Colonic mucosa (tissue), 4 donors: ENCODE data around the gene DLL1. TPM values are rescaled to one million over a fixed set of nuclear protein-coding genes. Genes with fewer than 3 reads are reported as not detected.

Experiments used
- DNase-seq: peaks from one replicate; pipeline ENCODE4 v3.0.0-alpha.2; 2020
- H3K27ac ChIP-seq: fragments of 200-600 bp; one replicate; pipeline ENCODE4 v1.8.0; 2021
- H3K27me3 ChIP-seq: fragments of 200-600 bp; one replicate; pipeline ENCODE4 v1.8.0; 2021
- H3K36me3 ChIP-seq: fragments of 200-600 bp; one replicate; pipeline ENCODE4 v1.8.0; 2021
- H3K4me1 ChIP-seq: fragments of 200-600 bp; one replicate; pipeline ENCODE4 v1.8.0; 2021; ENCODE audit warnings: mild to moderate bottlenecking
- H3K4me3 ChIP-seq: fragments of 200-600 bp; one replicate; pipeline ENCODE4 v1.8.0; 2021
- H3K9ac ChIP-seq, 2 donors: one replicate each; pipeline ENCODE4 v1.7.0; 2013; ENCODE audit warnings: control low read depth in 2 of 2, low read depth in 2 of 2, low read length in 2 of 2
- H3K9me3 ChIP-seq: fragments of 200-600 bp; one replicate; pipeline ENCODE4 v1.8.0; 2021
- CTCF ChIP-seq: fragments of 200-600 bp; IDR thresholded peaks from one replicate; pipeline ENCODE4 v1.8.0; 2022; ENCODE audit warnings: antibody characterized with exemption, mild to moderate bottlenecking
- intact Hi-C: fragments of 100-400 bp; cut with DNase I; formaldehyde crosslinking; loops from one replicate; pipeline ENCODE4 v1.14.1; 2022
- total RNA-seq, 2 donors: library from RNA; stranded (reverse); fragmentation: NEBNext Ultra II Directional in 1 of 2; extraction: Animal tissue kit (Norgen Biotek cat#: 25700) in 1 of 2; gene quantifications; one replicate each; pipeline ENCODE4 v1.2.1, GENCODE V29; 2021
- donor health status: healthy.
- donor health status: DM: no; HTN: no; CAD: no.
- donor health status: DM: no; HTN: no; CAD: no.

Gene DLL1
- total RNA-seq, 2 donors from 2014 or later = 16.1 to 26.8 TPM

GRCh38 chr6:170294298-170294730, 3.4 kb upstream of the DLL1 start:
- intact Hi-C loops = no loop called here
- peaks cover 67% of the 10 kb centered on the region for H3K27me3 ChIP-seq
- H3K4me3 ChIP-seq = no peak overlapping the region
- peaks cover 7% of the 10 kb centered on the region for H3K4me1 ChIP-seq
- DNase-seq = no peak
- no peak for TF ChIP-seq CTCF
- no peak overlapping the region for H3K27ac ChIP-seq
- no peak overlapping the region for H3K9ac ChIP-seq
- no peaks in the 10 kb centered on the region for H3K9me3 ChIP-seq
- H3K36me3 ChIP-seq = no peaks in the 10 kb centered on the region

- intact Hi-C loops = no loop called here
Measured at GRCh38 chr6:170293341-170294231, 2.7 kb upstream of the DLL1 start.

GRCh38 chr6:170292407-170293158, 1.7 kb upstream of the DLL1 start:
- Histone ChIP-seq H3K4me3 (no peak overlapping the region), H3K4me1 (peaks cover 11% of the 10 kb centered on the region), H3K9me3 (no peaks in the 10 kb centered on the region), H3K36me3 (no peaks in the 10 kb centered on the region), H3K27ac (no peak overlapping the region), H3K9ac (peak overlapping the region in 1 of 2 donors; percentile 48), H3K27me3 (peaks cover 79% of the 10 kb centered on the region)
- intact Hi-C loops = no loop called here
- no peak for TF ChIP-seq CTCF
- no peak for DNase-seq

More at GRCh38 chr6:170293341-170294231, 2.7 kb upstream of the DLL1 start:
- H3K4me3 ChIP-seq = no peak overlapping the region
- peaks cover 11% of the 10 kb centered on the region for H3K4me1 ChIP-seq
- H3K9ac ChIP-seq = peak overlapping the region in 1 of 2 donors; percentile 7
- DNase-seq = no peak
- no peaks in the 10 kb centered on the region for H3K36me3 ChIP-seq
- H3K9me3 ChIP-seq = no peaks in the 10 kb centered on the region
- peaks cover 74% of the 10 kb centered on the region for H3K27me3 ChIP-seq
- no peak for TF ChIP-seq CTCF
- H3K27ac ChIP-seq = no peak overlapping the region

- TF ChIP-seq CTCF = no peak
- Histone ChIP-seq H3K4me3 (peak overlapping the region; percentile 72), H3K36me3 (no peaks in the 10 kb centered on the region), H3K9ac (peak overlapping the region in 1 of 2 donors; percentile 48), H3K4me1 (peaks cover 11% of the 10 kb centered on the region), H3K27me3 (peaks cover 77% of the 10 kb centered on the region), H3K9me3 (no peaks in the 10 kb centered on the region), H3K27ac (peak overlapping the region; percentile 52)
- intact Hi-C loops = no loop called here
- DNase-seq = no peak
Measured at GRCh38 chr6:170292111-170292406, 1.2 kb upstream of the DLL1 start.

GRCh38 chr6:170291271-170292110, 613 bp upstream of the DLL1 start:
- H3K9me3 ChIP-seq = no peaks in the 10 kb centered on the region
- TF ChIP-seq CTCF = no peak
- H3K27ac ChIP-seq = peak overlapping the region; percentile 52
- peak overlapping the region; percentile 72 for H3K4me3 ChIP-seq
- H3K27me3 ChIP-seq = peaks cover 71% of the 10 kb centered on the region
- H3K36me3 ChIP-seq = no peaks in the 10 kb centered on the region
- DNase-seq = peak; percentile 75
- peak overlapping the region; percentile 44 to 48 for H3K9ac ChIP-seq
- peaks cover 11% of the 10 kb centered on the region for H3K4me1 ChIP-seq
- intact Hi-C loops = no loop called here
